Fibroblast of skin of scalp (primary cell): Measurements from ENCODE around the gene ARAF.
"Not testable (repeated sequence)": the region's sequence is repeated elsewhere in the genome, so short reads cannot be mapped to it uniquely, and the experiment has no call there.

Experiments used
- DNase-seq: peaks from one replicate; pipeline ENCODE4 v3.0.0-alpha.2; 2013

Gene ARAF

GRCh38 chrX:47586043-47586787 lies 25.2 kb downstream of the ARAF start:
- no peak for DNase-seq

- no peak for DNase-seq
These were observed 26.3 kb downstream of the ARAF start for GRCh38 chrX:47587091-47587891.

GRCh38 chrX:47587906-47588735 lies 27.1 kb downstream of the ARAF start:
- no peak for DNase-seq

GRCh38 chrX:47590984-47591383 lies 30.0 kb downstream of the ARAF start:
- DNase-seq: no peak

GRCh38 chrX:47593522-47593921 lies 32.5 kb downstream of the ARAF start:
- DNase-seq: no peak

- DNase-seq: peak; percentile 64
These were observed 34.8 kb downstream of the ARAF start for GRCh38 chrX:47595716-47596251.

GRCh38 chrX:47596256-47596655 lies 35.3 kb downstream of the ARAF start:
- DNase-seq: no peak

GRCh38 chrX:47597222-47597621 lies 36.2 kb downstream of the ARAF start:
- DNase-seq: no peak

- DNase-seq: not testable (repeated sequence)
These were observed 42.1 kb downstream of the ARAF start for GRCh38 chrX:47603125-47603524.

- DNase-seq: no peak
These were observed 44.0 kb downstream of the ARAF start for GRCh38 chrX:47605024-47605423.

- no peak for DNase-seq
These were observed 46.1 kb downstream of the ARAF start for GRCh38 chrX:47607091-47607490.

- DNase-seq: no peak
These were observed 47.3 kb downstream of the ARAF start for GRCh38 chrX:47608130-47608810.

- no peak for DNase-seq
These were observed 49.5 kb downstream of the ARAF start for GRCh38 chrX:47610511-47610910.

GRCh38 chrX:47611489-47611888 lies 50.5 kb downstream of the ARAF start:
- DNase-seq: no peak

GRCh38 chrX:47611926-47612325 lies 50.9 kb downstream of the ARAF start:
- no peak for DNase-seq

- no peak for DNase-seq
These were observed 51.4 kb downstream of the ARAF start for GRCh38 chrX:47612418-47612817.

- no peak for DNase-seq
These were observed 52.1 kb downstream of the ARAF start for GRCh38 chrX:47613082-47613481.

- DNase-seq: no peak
These were observed 53.6 kb downstream of the ARAF start for GRCh38 chrX:47614618-47615017.

- DNase-seq: no peak
These were observed 58.0 kb downstream of the ARAF start for GRCh38 chrX:47618923-47619485.

- peak; percentile 80 for DNase-seq
These were observed 58.7 kb downstream of the ARAF start, which contains the start of gene SYN1 for GRCh38 chrX:47619486-47620302. Gene SYN1 (minus strand): TSS chrX:47619857. CDS start chrX:47619728, 129 bp downstream.

- DNase-seq: no peak
These were observed 59.3 kb downstream of the ARAF start for GRCh38 chrX:47620303-47620685.
